ENCODE results near the gene TNPO2. TPM values are rescaled to one million over a fixed set of nuclear protein-coding genes. Genes with fewer than 3 reads are reported as not detected.
A peak's percentile ranks its signal among the peaks of the same experiment; 100 is the strongest.

Gene TNPO2
- total RNA-seq, 2 donors from 2014 or later: 79.0 to 88.9 TPM

DNA sequence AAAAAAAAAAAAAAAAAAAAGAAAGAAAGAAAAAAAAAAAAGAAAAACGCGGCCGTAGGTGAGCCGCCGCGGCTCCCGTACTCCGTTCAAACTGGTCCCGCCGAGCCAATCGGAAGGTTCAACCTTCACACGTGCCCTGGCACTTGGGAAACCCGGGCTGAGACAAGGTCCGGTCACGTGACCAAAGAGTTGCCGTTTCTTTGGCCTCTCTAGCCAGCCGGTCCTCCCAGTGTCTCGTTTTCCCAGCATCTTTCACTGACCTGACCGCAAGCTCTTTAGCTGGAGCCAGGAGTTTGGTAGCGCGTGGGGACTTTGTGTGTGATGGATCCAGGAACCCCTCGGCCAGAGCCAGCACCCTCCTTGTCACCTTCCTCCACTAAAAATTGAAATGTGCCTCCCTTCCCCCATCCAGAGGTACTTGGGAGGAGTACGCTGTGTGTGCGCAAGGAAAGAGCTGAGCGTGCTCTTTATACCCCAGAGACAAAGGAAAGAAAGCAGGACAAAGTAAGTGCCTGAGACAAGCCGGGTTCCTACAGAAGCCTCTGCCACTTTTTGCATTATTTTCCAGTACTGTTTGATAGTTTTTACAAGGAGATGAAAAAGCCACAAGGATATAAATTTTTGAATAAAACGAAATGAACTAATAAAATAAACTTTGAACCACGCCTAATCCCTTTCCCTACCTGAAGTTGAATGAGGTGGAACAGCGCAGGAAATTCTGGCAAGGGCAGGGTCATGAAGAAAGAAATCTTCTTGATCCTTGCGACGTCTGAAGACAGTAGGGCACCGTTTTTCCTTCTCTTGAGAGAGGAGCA is 959 bp downstream of the TNPO2 start:
- peaks cover 21 to 39% of the 10 kb centered on the region in 2 donors for H3K4me1 ChIP-seq (ENCODE audit: control insufficient read depth in 1 of 2, low read depth in 2 of 2)
- DNase-seq (ENCODE audit: low spot score) (peak; percentile 94), ATAC-seq (ENCODE audit: insufficient number of reproducible peaks, low FRiP score, low read depth) (peak; percentile 90)
- TF ChIP-seq CTCF (IDR thresholded peaks at IDR 0.05): no peak
- H3K27ac ChIP-seq: peak overlapping the region; percentile 95 to 96
- H3K27me3 ChIP-seq (replicated peaks; ENCODE audit: insufficient read depth): no peaks in the 10 kb centered on the region
- H3K4me3 ChIP-seq: peak overlapping the region; percentile 94
- H3K9me3 ChIP-seq: no peaks in the 10 kb centered on the region
- peaks cover 13% of the 10 kb centered on the region for H3K36me3 ChIP-seq

GRCh38 chr19:12721656-12722565 is 1.8 kb downstream of the TNPO2 start:
- H3K27me3 ChIP-seq (replicated peaks; ENCODE audit: insufficient read depth): no peaks in the 10 kb centered on the region
- H3K4me3 ChIP-seq: peak overlapping the region; percentile 94
- peak overlapping the region; percentile 95 to 96 for H3K27ac ChIP-seq
- TF ChIP-seq CTCF (IDR thresholded peaks at IDR 0.05): no peak
- no peaks in the 10 kb centered on the region for H3K9me3 ChIP-seq
- peaks cover 13% of the 10 kb centered on the region for H3K36me3 ChIP-seq
- peaks cover 21 to 39% of the 10 kb centered on the region in 2 donors for H3K4me1 ChIP-seq (ENCODE audit: control insufficient read depth in 1 of 2, low read depth in 2 of 2)
- DNase-seq (ENCODE audit: low spot score): no peak
- peak; percentile 66 for ATAC-seq (ENCODE audit: insufficient number of reproducible peaks, low FRiP score, low read depth)

DNA sequence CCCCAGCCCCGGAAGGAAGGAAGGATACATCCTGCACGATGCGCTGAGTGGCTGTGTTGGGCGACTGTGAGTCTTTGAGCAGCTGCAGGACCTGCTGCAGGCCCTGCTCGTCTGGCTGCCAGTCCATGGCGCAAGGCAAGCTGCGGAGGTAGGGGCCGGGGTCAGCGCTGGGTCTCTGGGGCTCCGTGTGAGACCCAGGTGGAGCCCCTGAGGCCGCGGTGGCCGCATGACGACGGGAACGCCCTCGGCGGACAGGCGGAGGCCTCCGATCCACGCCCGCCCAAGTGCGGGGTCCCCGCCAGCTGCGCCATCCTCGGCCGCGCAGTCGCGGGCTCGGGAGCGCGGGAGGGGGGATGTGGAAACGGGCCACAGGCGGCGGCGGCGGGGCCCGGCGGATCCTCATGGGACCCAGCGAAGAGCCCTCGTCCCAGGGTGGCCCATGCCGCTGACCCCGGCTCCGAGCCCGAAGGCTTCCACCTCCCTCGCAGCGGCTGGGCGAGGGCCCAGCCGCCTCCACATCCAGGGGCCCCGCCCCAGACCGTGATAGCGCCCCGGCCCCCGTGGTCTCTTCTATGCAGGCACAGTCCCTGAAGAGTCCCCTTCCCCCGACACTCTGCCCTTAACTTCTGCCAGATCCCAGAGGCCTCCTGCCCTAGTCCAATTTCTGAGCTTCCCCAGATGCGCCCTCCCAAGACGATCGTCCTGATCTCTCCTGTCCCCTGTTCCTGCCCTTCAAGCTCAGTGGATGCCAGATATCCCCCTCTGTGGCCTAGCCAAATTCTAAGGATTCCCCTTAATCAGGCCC is 2.7 kb downstream of the TNPO2 start:
- Histone ChIP-seq H3K36me3 (peaks cover 20% of the 10 kb centered on the region), H3K4me3 (peak overlapping the region; percentile 94), H3K9me3 (no peaks in the 10 kb centered on the region), H3K27ac (peak overlapping the region; percentile 95 to 96), H3K27me3 (replicated peaks; ENCODE audit: insufficient read depth) (no peaks in the 10 kb centered on the region), H3K4me1 (ENCODE audit: control insufficient read depth in 1 of 2, low read depth in 2 of 2) (peaks cover 21 to 39% of the 10 kb centered on the region in 2 donors)
- no peak for ATAC-seq (ENCODE audit: insufficient number of reproducible peaks, low FRiP score, low read depth)
- no peak for DNase-seq (ENCODE audit: low spot score)
- no peak for TF ChIP-seq CTCF (IDR thresholded peaks at IDR 0.05)

GRCh38 chr19:12720296-12720695 is 3.4 kb downstream of the TNPO2 start:
- no peak for TF ChIP-seq CTCF (IDR thresholded peaks at IDR 0.05)
- peak overlapping the region; percentile 95 to 96 for H3K27ac ChIP-seq

More at GRCh38 chr19:12720296-12720695, 3.4 kb downstream of the TNPO2 start:
- Histone ChIP-seq H3K4me3 (peak overlapping the region; percentile 94), H3K4me1 (ENCODE audit: control insufficient read depth in 1 of 2, low read depth in 2 of 2) (peaks cover 21 to 39% of the 10 kb centered on the region in 2 donors), H3K36me3 (peaks cover 27% of the 10 kb centered on the region), H3K9me3 (no peaks in the 10 kb centered on the region), H3K27me3 (replicated peaks; ENCODE audit: insufficient read depth) (no peaks in the 10 kb centered on the region)
- DNase-seq (ENCODE audit: low spot score) (no peak), ATAC-seq (ENCODE audit: insufficient number of reproducible peaks, low FRiP score, low read depth) (no peak)
